Glutamatergic neuron (in vitro differentiated cells): ENCODE data around the gene HPSE2. TPM values are rescaled to one million over a fixed set of nuclear protein-coding genes. Genes with fewer than 3 reads are reported as not detected.

ENCODE experiments used
- DNase-seq: peaks from one replicate; pipeline ENCODE4 v3.0.0; 2022
- H3K27ac Mint-ChIP-seq: one replicate; pipeline ENCODE4 v1.8.0; 2020; ENCODE audit warnings: mild to moderate bottlenecking, mixed read lengths, inconsistent platforms; ENCODE audit not compliant: unreplicated experiment
- H3K27me3 Mint-ChIP-seq: one replicate; pipeline ENCODE4 v1.8.0; 2020; ENCODE audit warnings: mild to moderate bottlenecking, moderate library complexity, mixed read lengths, inconsistent platforms; ENCODE audit not compliant: unreplicated experiment
- H3K36me3 Mint-ChIP-seq: one replicate; pipeline ENCODE4 v1.8.0; 2020; ENCODE audit warnings: mild to moderate bottlenecking, mixed read lengths, inconsistent platforms; ENCODE audit not compliant: unreplicated experiment
- H3K4me1 Mint-ChIP-seq: one replicate; pipeline ENCODE4 v1.8.0; 2020; ENCODE audit warnings: mild to moderate bottlenecking, low read depth, mixed read lengths, inconsistent platforms; ENCODE audit not compliant: unreplicated experiment
- H3K4me3 Mint-ChIP-seq: one replicate; pipeline ENCODE4 v1.8.0; 2020; ENCODE audit warnings: mild to moderate bottlenecking, mixed read lengths, inconsistent platforms; ENCODE audit not compliant: unreplicated experiment
- H3K9me3 Mint-ChIP-seq: one replicate; pipeline ENCODE4 v1.8.0; 2020; ENCODE audit warnings: mild to moderate bottlenecking, moderate library complexity, mixed read lengths, inconsistent platforms; ENCODE audit not compliant: unreplicated experiment
- total RNA-seq: library from RNA; stranded (reverse); fragmentation: NEBNext Ultra II Directional; extraction: Animal tissue kit (Norgen Biotek cat#: 25700); gene quantifications from one replicate; pipeline ENCODE4 v1.2.1, GENCODE V29; 2021; ENCODE audit not compliant: unreplicated experiment
- TF ChIP-seq, protein P1 (sequence below): fragments of 200-600 bp; sonication (generic); IDR thresholded peaks from one replicate; pipeline ENCODE4 v1.5.0; 2021; ENCODE audit not compliant: partially characterized antibody, unreplicated experiment

Gene HPSE2
- total RNA-seq, 1 donor from 2014 or later: not detected

DNA sequence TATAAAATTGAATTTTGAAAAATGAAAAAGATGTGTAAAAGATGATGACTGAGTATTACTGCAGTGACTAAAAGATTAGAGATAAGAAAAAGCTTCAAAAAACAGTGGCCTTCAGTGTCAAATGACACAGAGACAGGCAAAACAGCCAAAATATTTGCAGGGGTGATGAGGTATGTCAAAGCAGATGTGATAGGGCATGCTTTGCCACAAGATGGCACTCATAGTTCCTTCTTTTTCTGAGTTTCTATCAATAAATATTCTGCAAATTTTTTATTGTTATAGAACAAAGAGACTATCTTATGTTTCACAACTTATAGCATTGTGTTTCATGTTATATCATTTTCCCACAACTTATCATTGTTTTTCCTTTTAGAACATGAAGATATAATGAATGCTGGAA, 444.8 kb downstream of the HPSE2 start:
- no peak overlapping the region for H3K4me3 Mint-ChIP-seq
- H3K27ac Mint-ChIP-seq: no peak overlapping the region
- H3K36me3 Mint-ChIP-seq: no peaks in the 10 kb centered on the region
- no peaks in the 10 kb centered on the region for H3K27me3 Mint-ChIP-seq
- DNase-seq: no peak
- no peaks in the 10 kb centered on the region for H3K4me1 Mint-ChIP-seq
- TF ChIP-seq, protein P1, sequence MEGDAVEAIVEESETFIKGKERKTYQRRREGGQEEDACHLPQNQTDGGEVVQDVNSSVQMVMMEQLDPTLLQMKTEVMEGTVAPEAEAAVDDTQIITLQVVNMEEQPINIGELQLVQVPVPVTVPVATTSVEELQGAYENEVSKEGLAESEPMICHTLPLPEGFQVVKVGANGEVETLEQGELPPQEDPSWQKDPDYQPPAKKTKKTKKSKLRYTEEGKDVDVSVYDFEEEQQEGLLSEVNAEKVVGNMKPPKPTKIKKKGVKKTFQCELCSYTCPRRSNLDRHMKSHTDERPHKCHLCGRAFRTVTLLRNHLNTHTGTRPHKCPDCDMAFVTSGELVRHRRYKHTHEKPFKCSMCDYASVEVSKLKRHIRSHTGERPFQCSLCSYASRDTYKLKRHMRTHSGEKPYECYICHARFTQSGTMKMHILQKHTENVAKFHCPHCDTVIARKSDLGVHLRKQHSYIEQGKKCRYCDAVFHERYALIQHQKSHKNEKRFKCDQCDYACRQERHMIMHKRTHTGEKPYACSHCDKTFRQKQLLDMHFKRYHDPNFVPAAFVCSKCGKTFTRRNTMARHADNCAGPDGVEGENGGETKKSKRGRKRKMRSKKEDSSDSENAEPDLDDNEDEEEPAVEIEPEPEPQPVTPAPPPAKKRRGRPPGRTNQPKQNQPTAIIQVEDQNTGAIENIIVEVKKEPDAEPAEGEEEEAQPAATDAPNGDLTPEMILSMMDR: no peak
- H3K9me3 Mint-ChIP-seq: no peaks in the 10 kb centered on the region

DNA sequence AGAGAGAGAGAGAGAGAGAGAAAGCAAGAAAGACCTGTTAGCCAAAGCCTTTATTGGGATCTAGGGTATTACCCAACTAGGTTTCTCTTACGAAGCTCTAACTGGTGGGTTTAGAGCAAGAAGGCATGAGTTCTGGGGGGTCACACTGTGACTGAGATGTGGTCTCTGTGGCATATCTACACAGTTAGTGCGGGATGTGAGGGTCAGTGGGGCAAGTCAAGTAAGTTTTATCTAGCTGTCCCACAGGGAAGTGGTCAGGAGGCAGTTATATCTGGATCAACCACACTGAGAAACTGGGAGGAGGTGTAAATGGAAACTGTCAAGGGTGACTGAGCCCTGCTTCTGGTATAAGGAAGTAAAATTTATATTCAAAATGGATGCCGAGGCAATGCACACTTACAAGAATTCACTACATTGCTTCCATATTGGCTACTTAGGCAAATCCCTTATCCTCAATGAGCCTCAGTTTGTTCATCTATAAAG, 457.3 kb downstream of the HPSE2 start:
- H3K4me1 Mint-ChIP-seq: no peaks in the 10 kb centered on the region
- TF ChIP-seq, protein P1: no peak
- no peaks in the 10 kb centered on the region for H3K27me3 Mint-ChIP-seq
- H3K4me3 Mint-ChIP-seq: no peak overlapping the region
- H3K27ac Mint-ChIP-seq: no peak overlapping the region
- no peaks in the 10 kb centered on the region for H3K36me3 Mint-ChIP-seq
- H3K9me3 Mint-ChIP-seq: no peaks in the 10 kb centered on the region
- no peak for DNase-seq

DNA sequence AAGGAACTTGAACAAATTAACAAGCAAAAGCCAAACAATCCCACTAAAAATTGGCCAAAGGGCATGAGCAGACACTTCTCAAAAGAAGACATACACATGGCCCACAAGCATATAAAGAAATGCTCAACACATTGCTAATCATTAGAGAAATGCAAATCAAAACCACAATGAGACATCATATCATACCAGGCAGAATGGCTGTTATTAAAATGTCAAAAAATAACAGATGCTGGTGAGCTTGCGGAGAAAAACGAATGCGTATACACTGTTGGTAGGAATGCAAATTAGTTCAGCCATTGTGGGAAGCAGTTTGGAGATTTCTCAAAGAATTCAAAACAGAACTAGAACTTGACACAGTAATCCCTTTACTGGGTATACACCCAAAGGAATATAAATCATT, 477.2 kb downstream of the HPSE2 start:
- H3K9me3 Mint-ChIP-seq: no peaks in the 10 kb centered on the region
- H3K4me3 Mint-ChIP-seq: no peak overlapping the region

DNA sequence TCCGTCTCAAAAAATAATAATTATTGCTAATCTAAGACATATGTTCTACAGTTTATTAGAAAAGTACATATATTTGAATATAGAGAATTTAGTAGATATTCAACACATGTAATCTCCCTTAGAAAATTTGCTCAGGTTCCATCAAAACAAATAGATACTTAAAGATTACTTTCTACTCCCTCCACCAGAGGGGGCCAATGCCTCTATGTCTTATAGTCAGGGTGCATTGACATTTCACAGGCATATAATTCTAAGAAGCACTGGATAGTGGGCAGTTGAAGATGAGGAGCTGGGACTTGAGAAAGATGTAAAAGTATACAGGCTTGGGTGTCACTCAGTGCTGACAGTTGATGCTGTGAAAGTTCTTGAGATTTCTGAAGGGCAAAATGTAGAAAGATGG, 487.4 kb downstream of the HPSE2 start:
- H3K9me3 Mint-ChIP-seq: no peaks in the 10 kb centered on the region
- H3K27me3 Mint-ChIP-seq: no peaks in the 10 kb centered on the region
- H3K36me3 Mint-ChIP-seq: no peaks in the 10 kb centered on the region
- TF ChIP-seq, protein P1: peak; percentile 63
- no peak overlapping the region for H3K27ac Mint-ChIP-seq
- no peaks in the 10 kb centered on the region for H3K4me1 Mint-ChIP-seq
- no peak overlapping the region for H3K4me3 Mint-ChIP-seq
- peak; percentile 21 for DNase-seq

More for the DNA sequence above, 477.2 kb downstream of the HPSE2 start:
- Mint-ChIP-seq H3K27me3 (peaks cover 4% of the 10 kb centered on the region), H3K36me3 (no peaks in the 10 kb centered on the region), H3K27ac (no peak overlapping the region), H3K4me1 (no peaks in the 10 kb centered on the region)
- TF ChIP-seq, protein P1: no peak
- no peak for DNase-seq

DNA sequence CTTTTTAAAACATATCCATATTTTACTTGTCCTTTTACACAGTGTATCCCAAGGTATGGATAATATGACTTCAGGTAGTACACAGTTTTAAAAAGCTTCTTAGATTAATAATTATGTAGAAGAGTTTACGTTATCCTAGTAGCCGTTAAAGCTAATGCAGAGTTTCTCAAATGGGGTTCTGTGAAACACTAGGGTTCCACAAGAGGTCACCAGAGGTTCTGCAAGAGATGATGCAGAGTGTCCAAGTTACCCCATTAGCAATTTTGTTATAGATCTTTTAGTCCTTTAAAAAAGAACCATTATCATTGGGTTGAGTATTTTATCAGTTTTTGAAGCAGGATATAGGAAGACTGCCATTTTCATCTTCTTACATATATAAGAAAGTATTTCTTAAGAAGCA, 490.0 kb downstream of the HPSE2 start:
- TF ChIP-seq, protein P1: no peak
- Mint-ChIP-seq H3K4me3 (no peak overlapping the region), H3K36me3 (no peaks in the 10 kb centered on the region), H3K4me1 (no peaks in the 10 kb centered on the region), H3K27ac (no peak overlapping the region), H3K27me3 (no peaks in the 10 kb centered on the region), H3K9me3 (no peaks in the 10 kb centered on the region)
- no peak for DNase-seq
